H1 (cell line): ENCODE data around the gene ABI3. TPM values are rescaled to one million over a fixed set of nuclear protein-coding genes. Genes with fewer than 3 reads are reported as not detected.

Experiments used
- CTCF ChIA-PET: fragments of 300-600 bp; sonication (Branson Sonifier 250); formaldehyde crosslinking; loops from one replicate; lab custom pipeline; 2021; ENCODE audit not compliant: partially characterized antibody; lab: Charles Lee
- POLR2A ChIA-PET: fragments of 300-600 bp; sonication (Branson Sonifier 250); formaldehyde crosslinking; loops from one replicate; lab custom pipeline; 2021; ENCODE audit warnings: inconsistent platforms; ENCODE audit not compliant: partially characterized antibody; lab: Charles Lee
- DNase-seq, 2 experiments: peaks; one replicate each; pipeline versions ENCODE4 v3.0.0 to v3.0.0-alpha.2; 2010 to 2022; ENCODE audit warnings: low spot score in 2 of 2, low read depth in 1 of 2, mixed read lengths in 1 of 2
- FAIRE-seq: peaks from 2 replicates; lab custom pipeline; 2011; peaks lifted over from hg19 to GRCh38; lab: Jason Lieb, UNC
- H2AFZ ChIP-seq: 2 replicates; pipeline ENCODE4 v1.8.1; 2012; ENCODE audit warnings: low read length, inconsistent platforms
- H2AK5ac ChIP-seq: 2 replicates; pipeline ENCODE4 v1.6.1; 2013; ENCODE audit warnings: low read depth, low read length
- H2BK120ac ChIP-seq: replicated peaks from 2 replicates; pipeline ENCODE3; 2013; ENCODE audit warnings: low read depth, low read length, inconsistent platforms
- H2BK12ac ChIP-seq: 2 replicates; pipeline ENCODE4 v1.6.1; 2013; ENCODE audit warnings: low read depth, low read length
- H2BK15ac ChIP-seq: 2 replicates; pipeline ENCODE4 v1.6.1; 2013; ENCODE audit warnings: low read length
- H2BK20ac ChIP-seq: 2 replicates; pipeline ENCODE4 v1.6.1; 2013; ENCODE audit warnings: low read length
- H2BK5ac ChIP-seq: 2 replicates; pipeline ENCODE4 v1.6.1; 2013; ENCODE audit warnings: low read depth, low read length
- H3K14ac ChIP-seq: 2 replicates; pipeline ENCODE4 v1.6.1; 2013; ENCODE audit warnings: inconsistent platforms; ENCODE audit not compliant: insufficient read length
- H3K18ac ChIP-seq: 2 replicates; pipeline ENCODE4 v1.6.1; 2013; ENCODE audit warnings: low read length; ENCODE audit errors: extremely low read depth
- H3K23ac ChIP-seq: 2 replicates; pipeline ENCODE4 v1.6.1; 2013; ENCODE audit warnings: inconsistent platforms; ENCODE audit not compliant: insufficient read length
- H3K23me2 ChIP-seq: 2 replicates; pipeline ENCODE4 v1.6.1; 2013; ENCODE audit warnings: low read depth, low read length
- H3K27ac ChIP-seq: 2 replicates; pipeline ENCODE4 v1.6.1; 2011; ENCODE audit warnings: low read depth, low read length, inconsistent platforms
- H3K27me3 ChIP-seq, 4 experiments: replicated peaks in 1 of 4; 1 replicate in 1 of 4; 2 replicates in 3 of 4; pipeline versions ENCODE4 v1.6.1 to v1.8.1; 2011 to 2013; ENCODE audit warnings: low read length in 3 of 4, mild to moderate bottlenecking in 3 of 4, inconsistent platforms in 2 of 4, mixed read lengths in 2 of 4, moderate library complexity in 1 of 4; ENCODE audit not compliant: control insufficient read depth in 3 of 4, insufficient read depth in 3 of 4; ENCODE audit errors: extremely low read depth in 1 of 4
- H3K36me3 ChIP-seq, 4 experiments: 2 replicates each; pipeline versions ENCODE4 v1.6.1 to v1.8.1; 2011 to 2013; ENCODE audit warnings: mild to moderate bottlenecking in 4 of 4, low read length in 3 of 4, moderate library complexity in 2 of 4, control low read depth in 1 of 4, inconsistent platforms in 1 of 4; ENCODE audit not compliant: insufficient read depth in 4 of 4, control insufficient read depth in 2 of 4
- H3K4ac ChIP-seq: replicated peaks from 2 replicates; pipeline ENCODE3; 2013; ENCODE audit warnings: low read length, low read depth, mixed read lengths, inconsistent platforms; ENCODE audit not compliant: insufficient read length
- H3K4me1 ChIP-seq, 4 experiments: replicated peaks in 1 of 4; 1 replicate in 1 of 4; 2 replicates in 3 of 4; pipeline versions ENCODE4 v1.6.1 to v1.8.1; 2011 to 2013; ENCODE audit warnings: low read length in 3 of 4, inconsistent platforms in 2 of 4, mixed read lengths in 1 of 4; ENCODE audit not compliant: insufficient read depth in 4 of 4, control insufficient read depth in 3 of 4
- H3K4me2 ChIP-seq, 2 experiments: 2 replicates each; pipeline versions ENCODE4 v1.6.1 to v1.8.1; 2011 to 2013; ENCODE audit warnings: low read depth in 2 of 2, low read length in 2 of 2, control low read depth in 1 of 2, inconsistent platforms in 1 of 2, mild to moderate bottlenecking in 1 of 2; ENCODE audit not compliant: insufficient read depth in 1 of 2
- H3K4me3 ChIP-seq, 4 experiments: fragments of 200-600, 300-600 bp in 1 of 4; sonication (generic), shearing (Covaris generic), sonication (Bioruptor Twin) in 1 of 4; 2 replicates each; pipeline versions ENCODE4 v1.5.1 to v1.8.1; 2011 to 2016; ENCODE audit warnings: low read length in 4 of 4, low read depth in 3 of 4, control low read depth in 2 of 4, inconsistent platforms in 2 of 4, mild to moderate bottlenecking in 2 of 4, mixed read lengths in 1 of 4, moderate library complexity in 1 of 4; ENCODE audit not compliant: insufficient read depth in 2 of 4; ENCODE audit errors: extremely low read depth in 1 of 4
- H3K56ac ChIP-seq: replicated peaks from 2 replicates; pipeline ENCODE3; 2013; ENCODE audit warnings: low read depth, mild to moderate bottlenecking, mixed read lengths, low read length, inconsistent platforms; ENCODE audit not compliant: insufficient read length
- H3K79me1 ChIP-seq: 2 replicates; pipeline ENCODE4 v1.6.1; 2013; ENCODE audit warnings: low read depth, low read length, control low read depth
- H3K79me2 ChIP-seq, 2 experiments: 2 replicates each; pipeline versions ENCODE4 v1.6.1 to v1.8.1; 2012 to 2013; ENCODE audit warnings: low read length in 2 of 2, mild to moderate bottlenecking in 2 of 2, inconsistent platforms in 1 of 2; ENCODE audit not compliant: insufficient read depth in 2 of 2, control insufficient read depth in 1 of 2
- H3K9ac ChIP-seq, 4 experiments: replicated peaks in 1 of 4; 1 replicate in 1 of 4; 2 replicates in 3 of 4; pipeline versions ENCODE4 v1.6.1 to v1.8.1; 2011 to 2013; ENCODE audit warnings: low read depth in 3 of 4, low read length in 3 of 4, control low read depth in 2 of 4, mild to moderate bottlenecking in 2 of 4, moderate library complexity in 2 of 4, inconsistent platforms in 1 of 4; ENCODE audit errors: extremely low read depth in 1 of 4
- H3K9me3 ChIP-seq, 2 experiments: 2 replicates each; pipeline versions ENCODE4 v1.6.1 to v1.8.1; 2012 to 2013; ENCODE audit warnings: mild to moderate bottlenecking in 2 of 2, moderate library complexity in 2 of 2, control low read depth in 1 of 2, inconsistent platforms in 1 of 2, low read depth in 1 of 2, low read length in 1 of 2, mixed read lengths in 1 of 2; ENCODE audit not compliant: insufficient read depth in 2 of 2
- H4K20me1 ChIP-seq, 2 experiments: replicated peaks in 1 of 2; 2 replicates each; pipeline versions ENCODE3 to v1.8.1; 2011 to 2013; ENCODE audit warnings: inconsistent platforms in 2 of 2, low read length in 2 of 2, mild to moderate bottlenecking in 1 of 2; ENCODE audit not compliant: insufficient read depth in 2 of 2, control insufficient read depth in 1 of 2
- H4K5ac ChIP-seq: 2 replicates; pipeline ENCODE4 v1.6.1; 2013; ENCODE audit warnings: low read length, low read depth, mixed read lengths, inconsistent platforms; ENCODE audit not compliant: insufficient read length
- H4K8ac ChIP-seq: 2 replicates; pipeline ENCODE4 v1.8.0; 2013; ENCODE audit warnings: mild to moderate bottlenecking, moderate library complexity, low read length, inconsistent platforms; ENCODE audit not compliant: insufficient read depth; ENCODE audit errors: extremely low read depth
- H4K91ac ChIP-seq: replicated peaks from 2 replicates; pipeline ENCODE3; 2013; ENCODE audit warnings: low read length, mixed read lengths, inconsistent platforms; ENCODE audit not compliant: insufficient read length
- ATF2 ChIP-seq: IDR thresholded peaks from 2 replicates; pipeline ENCODE4 v1.6.1; 2012; ENCODE audit warnings: low read length, inconsistent platforms
- BCL11A ChIP-seq, 2 experiments: IDR thresholded peaks; one replicate each; pipeline ENCODE4 v1.6.1; 2011; ENCODE audit warnings: low read depth in 2 of 2, low read length in 2 of 2, mild to moderate bottlenecking in 2 of 2
- CBX8 ChIP-seq: fragments of 300-800, 300-1000 bp; sonication (generic); IDR thresholded peaks from 2 replicates; pipeline ENCODE4 v1.7.1; 2016; ENCODE audit warnings: low read depth, low read length, borderline replicate concordance
- CEBPB ChIP-seq: IDR thresholded peaks from 2 replicates; pipeline ENCODE4 v1.6.1; 2012; ENCODE audit warnings: low read depth, low read length
- CREB1 ChIP-seq: IDR thresholded peaks from 2 replicates; pipeline ENCODE4 v1.6.1; 2012; ENCODE audit warnings: inconsistent platforms
- EZH2 ChIP-seq: fragments of 200-600 bp; sonication (generic); IDR thresholded peaks from 2 replicates; pipeline ENCODE4 v1.7.1; 2012; ENCODE audit warnings: low read depth, mild to moderate bottlenecking, moderate library complexity, low read length, inconsistent platforms; ENCODE audit not compliant: severe bottlenecking
- JUN ChIP-seq: IDR thresholded peaks from 2 replicates; pipeline ENCODE4 v1.6.1; 2011; ENCODE audit warnings: low read depth, mild to moderate bottlenecking, improper control_type of control experiment, low read length
- POLR2A ChIP-seq, 2 experiments: IDR thresholded peaks; 1 replicate in 1 of 2; 2 replicates in 1 of 2; pipeline ENCODE4 v1.6.1; 2011; ENCODE audit warnings: low read depth in 2 of 2, low read length in 2 of 2, mild to moderate bottlenecking in 2 of 2; ENCODE audit errors: control extremely low read depth in 1 of 2
- POLR2AphosphoS5 ChIP-seq: IDR thresholded peaks from 2 replicates; pipeline ENCODE4 v1.6.1; 2011; ENCODE audit warnings: low read depth, low read length
- WGBS, 2 experiments: shearing (Covaris generic) in 1 of 2; methylation state at CpG; one replicate each; pipeline versions ENCODE4 v1.1.6 to v1.1.7; 2013 to 2015; ENCODE audit warnings: low lambda C conversion rate in 2 of 2, mixed read lengths in 2 of 2, inconsistent platforms in 1 of 2, low coverage in 1 of 2, missing lambda C conversion rate in 1 of 2; ENCODE audit not compliant: insufficient replicate concordance in 2 of 2, insufficient coverage in 1 of 2, insufficient read length in 1 of 2; ENCODE audit errors: extremely low coverage in 1 of 2, missing lambda C conversion rate in 1 of 2; 5-methylcytosine and 5-hydroxymethylcytosine counted together
- polyA plus RNA-seq, 7 experiments: library from polyadenylated mRNA; depleted of rRNA in 3 of 7; stranded (reverse) in 5 of 7; unstranded in 2 of 7; fragments of >200 nt in 5 of 7; fragments of 200-250 nt in 2 of 7; gene quantifications; 1 replicate in 5 of 7; 2 replicates in 1 of 7; 4 replicates in 1 of 7; pipeline versions ENCODE4 v1.2.1 to v1.2.3, GENCODE V29; 2011 to 2013; ENCODE audit warnings: missing spikeins in 2 of 7, mixed read lengths in 2 of 7
- total RNA-seq: library from RNA; stranded (reverse); fragmentation: NEBNext Ultra II Directional; extraction: Animal tissue kit (Norgen Biotek cat#: 25700); gene quantifications from 2 replicates; pipeline ENCODE4 v1.2.1, GENCODE V29; 2021

Gene ABI3
- total and polyA plus RNA-seq, 2 of the 8 experiments (the other 6 are each of a cell fraction or from before 2014, with no cell fraction given), result 1.3 to 2.5 TPM

- CTCF ChIA-PET, result interaction anchor here (1.2 to 2.3 kb wide), 3 partner anchors 9 to 18 kb away, joined by 3 to 10 read pairs (median 5); no protein-coding TSS in a partner anchor
- TF ChIP-seq BCL11A (IDR thresholded peaks at IDR 0.05; ENCODE audit: low read depth in 2 of 2, low read length in 2 of 2) (no peak), CREB1 (no peak), EZH2 (no peak), ATF2 (no peak), POLR2AphosphoS5 (no peak), CEBPB (no peak), CBX8 (no peak), POLR2A (IDR thresholded peaks at IDR 0.05; ENCODE audit: control extremely low read depth in 1 of 2, low read depth in 2 of 2, low read length in 2 of 2) (no peak), JUN (no peak)
- TF ChIP-seq, all 59 proteins: peak for 0
Observed at GRCh38 chr17:49217651-49218413, 7.3 kb downstream of the ABI3 start.

More at GRCh38 chr17:49217651-49218413, 7.3 kb downstream of the ABI3 start:
- H4K91ac ChIP-seq, result peak overlapping the region; percentile 41
- no peak overlapping the region; the same call in 1 of the 2 replicates for H2BK5ac ChIP-seq
- H2AFZ ChIP-seq, result 0 out of 2 replicates have a peak overlapping the region, but pooled peaks have one; percentile 41
- H3K14ac ChIP-seq, result no peak overlapping the region
- no peak overlapping the region for H2BK20ac ChIP-seq
- no peak overlapping the region for H2BK120ac ChIP-seq
- H3K27ac ChIP-seq, result no peak overlapping the region
- no peak overlapping the region for H2BK15ac ChIP-seq
- no peaks in the 10 kb centered on the region for H3K79me1 ChIP-seq
- peak overlapping the region; percentile 39; the same call in 1 of the 2 replicates for H2BK12ac ChIP-seq
- peaks cover 0 to 10% (median 4%) of the 10 kb centered on the region in 4 experiments; a peak in 5 of 7 replicates for H3K27me3 ChIP-seq
- DNase-seq (no peak), FAIRE-seq (no peak)
- POLR2A ChIA-PET, result interaction anchor here (0.7 to 1.6 kb wide), 3 partner anchors 12 to 120 kb away, joined by 3 to 6 read pairs (median 3); partner anchors contain the start of gene PHOSPHO1
- H2AK5ac ChIP-seq, result no peak overlapping the region
- no peak overlapping the region for H3K4ac ChIP-seq
- H3K9ac ChIP-seq, result no peak overlapping the region
- H4K8ac ChIP-seq, result no peak overlapping the region; the same call in 1 of the 2 replicates
- peaks cover 0 to 9% (median 4%) of the 10 kb centered on the region in 4 experiments; a peak in 4 of 7 replicates for H3K4me1 ChIP-seq
- H3K18ac ChIP-seq, result peak overlapping the region; percentile 32; the same call in 1 of the 2 replicates
- no peaks in the 10 kb centered on the region for H3K23me2 ChIP-seq
- H3K79me2 ChIP-seq, result no peaks in the 10 kb centered on the region
- no peak overlapping the region for H4K5ac ChIP-seq
- H3K4me3 ChIP-seq, result no peak overlapping the region
- H3K9me3 ChIP-seq, result no peaks in the 10 kb centered on the region
- H3K36me3 ChIP-seq, result no peaks in the 10 kb centered on the region
- 80% methylated on average over 16 of the region's 17 CpGs; no CpG with 5 or more reads in 1 of the 2 experiments for WGBS, 2 experiments
- H4K20me1 ChIP-seq, result peaks cover 0 to 2% of the 10 kb centered on the region in 2 experiments
- no peak overlapping the region for H3K23ac ChIP-seq
- no peak overlapping the region; a peak in 1 of 4 replicates for H3K4me2 ChIP-seq
- no peak overlapping the region for H3K56ac ChIP-seq
